GM19035 (cell line): ENCODE data around the gene CFP.
"Not testable (repeated sequence)": the region's sequence is repeated elsewhere in the genome, so short reads cannot be mapped to it uniquely, and the experiment has no call there.

Experiments
- ATAC-seq: cut with Tn5 transposase; IDR thresholded peaks from one replicate; pipeline ENCODE4 v1.9.1; 2021; ENCODE audit not compliant: unreplicated experiment

Gene CFP

GRCh38 chrX:47607091-47607490 is 22.6 kb downstream of the CFP start:
- ATAC-seq, result no peak

- ATAC-seq, result no peak
These were observed 24.7 kb downstream of the CFP start for GRCh38 chrX:47605024-47605423.

GRCh38 chrX:47603125-47603524 is 26.6 kb downstream of the CFP start:
- not testable (repeated sequence) for ATAC-seq

DNA sequence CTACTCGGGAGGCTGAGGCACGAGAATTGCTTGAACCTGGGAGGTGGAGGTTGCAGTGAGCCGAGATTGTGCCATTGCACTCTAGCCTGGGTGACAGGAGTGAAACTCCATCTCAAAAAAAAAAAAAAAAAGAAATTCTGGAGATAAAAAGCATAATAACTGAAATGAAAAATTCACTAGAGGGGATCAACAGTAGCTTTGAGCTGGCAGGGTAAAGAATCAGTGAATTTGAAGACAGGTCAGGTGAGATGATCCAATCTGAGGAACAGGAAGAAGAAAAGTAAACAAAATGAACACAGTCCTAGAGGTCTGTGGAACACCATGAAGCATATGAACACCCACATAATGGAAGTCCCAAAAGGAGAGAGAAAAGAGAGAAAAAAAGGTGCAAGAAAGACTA is 32.5 kb downstream of the CFP start:
- ATAC-seq, result no peak

DNA sequence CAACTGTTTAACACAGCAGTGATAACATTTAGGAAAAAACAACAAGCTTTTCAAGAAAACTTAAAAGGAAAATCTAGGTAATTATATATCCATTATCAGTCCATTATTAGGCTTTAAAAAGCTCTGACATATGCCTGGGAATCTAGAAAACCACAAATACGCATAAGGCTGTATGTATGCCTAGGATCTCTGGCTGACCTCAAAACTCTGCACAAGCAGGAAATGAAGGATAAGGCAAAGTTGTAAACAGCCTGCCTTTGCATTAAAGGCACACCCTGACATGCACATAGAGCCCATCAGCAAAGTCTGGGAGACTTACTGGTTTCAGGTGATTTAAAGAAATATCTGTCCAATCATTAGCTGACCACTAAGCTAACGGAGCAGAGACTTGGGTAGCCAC is 33.5 kb downstream of the CFP start:
- no peak for ATAC-seq

GRCh38 chrX:47595716-47596251 is 33.9 kb downstream of the CFP start:
- no peak for ATAC-seq

GRCh38 chrX:47593522-47593921 is 36.2 kb downstream of the CFP start:
- no peak for ATAC-seq

DNA sequence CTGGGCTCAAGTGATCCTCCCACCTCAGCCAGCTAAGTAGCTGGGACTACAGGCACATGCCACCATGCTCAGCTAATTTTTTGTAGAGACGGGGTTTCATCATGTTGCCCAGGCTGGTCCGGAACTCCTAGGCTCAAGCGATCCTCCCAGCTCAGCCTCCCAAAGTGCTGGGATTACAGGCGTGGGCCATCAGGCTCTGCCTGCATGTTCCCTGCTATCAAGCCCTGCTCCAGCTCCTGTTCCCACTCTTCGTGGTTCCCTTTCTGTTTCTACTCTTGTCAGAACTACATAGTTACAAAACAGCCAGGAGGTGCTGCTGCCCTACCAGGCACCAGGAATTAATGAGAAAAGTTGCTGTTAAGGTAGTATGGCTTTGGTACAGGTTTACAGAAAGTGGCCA is 38.7 kb downstream of the CFP start:
- ATAC-seq, result no peak

DNA sequence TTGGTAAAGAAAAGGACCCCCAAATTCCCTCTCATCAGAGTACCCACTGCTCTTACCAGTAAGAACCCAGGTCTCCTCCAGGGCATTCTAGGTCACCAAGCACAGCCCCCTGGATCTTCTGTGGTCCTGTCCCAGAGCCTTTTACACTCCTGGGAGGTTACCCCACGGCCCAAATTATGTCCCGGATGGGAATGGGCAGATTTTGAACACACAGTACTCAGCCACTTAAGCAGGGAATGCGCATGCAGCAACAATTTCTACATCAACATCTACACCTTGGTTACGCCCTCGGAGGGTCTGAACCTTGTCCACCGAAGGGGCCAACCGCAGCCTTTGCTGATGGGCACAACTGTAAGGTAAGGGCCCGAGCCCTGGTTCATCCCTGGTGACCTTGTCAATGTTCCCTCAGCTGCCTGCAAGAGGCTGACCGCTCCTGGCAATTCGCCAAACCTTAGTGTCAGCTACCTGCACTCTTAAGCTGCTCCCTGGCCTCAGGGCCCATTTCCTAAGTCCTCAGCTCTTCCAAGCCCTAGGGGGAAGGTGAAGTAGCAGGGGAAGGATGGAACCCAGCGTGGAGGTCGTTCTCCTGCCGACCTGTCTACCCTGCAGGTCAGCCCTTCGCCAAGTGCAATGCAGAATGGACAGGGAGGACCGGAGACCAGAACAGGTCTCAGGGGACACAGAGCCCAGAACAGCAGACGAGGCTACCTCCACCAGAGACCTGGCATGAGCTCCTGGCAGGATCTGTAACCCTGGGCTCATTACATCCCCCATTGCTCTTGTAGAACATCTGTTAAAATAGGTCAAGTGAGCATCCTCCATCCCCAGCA is 41.6 kb downstream of the CFP start:
- no peak for ATAC-seq

DNA sequence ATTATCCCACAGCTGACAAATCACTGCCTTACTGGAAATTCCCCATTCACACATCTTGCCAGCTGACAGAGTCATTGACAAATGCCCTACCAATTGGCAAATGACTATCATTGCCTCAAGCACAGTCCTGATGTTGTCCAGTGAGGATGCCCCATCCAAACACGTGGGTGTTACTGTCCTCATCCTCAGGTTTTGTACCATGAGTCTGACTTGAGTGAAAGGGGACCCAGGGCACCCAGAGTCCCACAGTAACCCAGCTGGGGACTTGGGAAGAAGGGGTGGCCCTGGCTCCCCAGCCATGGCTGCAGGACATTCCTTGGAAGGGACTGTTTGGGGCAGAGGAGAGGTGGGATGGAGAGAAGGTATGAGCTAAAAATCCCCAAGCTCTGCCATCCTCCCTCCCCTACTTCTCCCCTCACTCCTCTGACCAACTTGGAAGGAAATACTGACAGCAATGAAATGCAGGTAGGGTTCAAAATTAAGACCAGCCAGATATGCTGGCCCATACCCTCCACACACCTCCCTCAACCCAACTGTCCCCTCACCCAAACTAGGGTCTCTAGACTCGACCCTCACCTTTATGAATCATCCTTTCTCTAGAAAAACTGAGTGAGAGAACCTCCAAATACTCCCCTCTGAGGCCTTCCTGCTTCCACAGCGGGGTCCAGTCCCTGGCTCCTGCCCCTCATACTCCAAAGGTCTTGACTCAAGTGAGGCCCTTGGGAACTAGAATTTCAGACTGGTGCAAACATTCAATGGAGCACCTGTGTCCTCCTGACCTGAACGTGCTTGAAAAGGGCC is 42.4 kb downstream of the CFP start:
- no peak for ATAC-seq

DNA sequence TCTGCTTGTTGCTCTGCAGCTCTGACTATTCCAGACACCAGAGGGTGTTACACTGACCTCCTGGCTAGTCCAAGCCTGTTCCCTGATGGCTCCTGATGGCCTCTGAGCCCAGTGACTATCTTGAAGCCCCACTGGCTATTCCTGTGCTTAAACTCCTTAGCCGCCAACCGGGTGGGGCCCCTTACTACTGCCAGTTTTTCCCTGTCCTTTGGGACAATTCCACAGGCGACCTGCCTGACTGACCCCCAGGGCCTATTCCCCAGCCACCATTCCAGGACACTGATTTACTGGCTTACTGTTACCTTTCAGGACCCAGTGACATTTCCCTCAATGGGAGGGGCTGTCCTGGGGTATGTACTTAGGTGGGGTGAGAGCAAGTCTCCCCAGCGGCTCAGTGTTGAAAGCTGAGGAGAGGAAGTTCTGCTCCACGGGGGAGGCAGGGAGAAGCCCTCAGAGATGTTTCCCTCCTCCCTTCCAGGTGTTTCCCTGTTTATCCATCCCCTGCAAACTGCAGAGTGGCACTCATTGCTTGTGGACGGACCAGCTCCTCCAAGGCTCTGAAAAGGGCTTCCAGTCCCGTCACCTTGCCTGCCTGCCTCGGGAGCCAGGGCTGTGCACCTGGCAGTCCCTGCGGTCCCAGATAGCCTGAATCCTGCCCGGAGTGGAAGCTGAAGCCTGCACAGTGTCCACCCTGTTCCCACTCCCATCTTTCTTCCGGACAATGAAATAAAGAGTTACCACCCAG is 43.5 kb downstream of the CFP start:
- no peak for ATAC-seq

DNA sequence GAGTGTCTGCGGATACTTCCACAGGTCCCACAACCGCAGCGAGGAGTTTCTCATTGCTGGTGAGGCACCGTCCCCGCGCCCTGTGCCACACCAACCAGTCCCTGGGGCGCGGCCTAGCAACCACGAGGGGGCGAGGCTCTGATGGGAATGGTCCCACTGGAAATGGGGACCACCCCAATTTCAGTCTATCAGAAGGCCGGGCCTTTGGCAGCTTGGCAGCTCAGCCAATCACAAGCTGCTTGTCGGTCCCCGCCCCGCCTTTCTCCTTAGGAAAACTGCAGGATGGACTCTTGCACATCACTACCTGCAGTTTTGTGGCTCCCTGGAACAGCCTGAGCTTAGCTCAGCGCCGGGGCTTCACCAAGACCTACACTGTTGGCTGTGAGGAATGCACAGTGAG is 44.5 kb downstream of the CFP start:
- ATAC-seq, result no peak

GRCh38 chrX:47584714-47585113 is 45.0 kb downstream of the CFP start:
- ATAC-seq, result no peak

DNA sequence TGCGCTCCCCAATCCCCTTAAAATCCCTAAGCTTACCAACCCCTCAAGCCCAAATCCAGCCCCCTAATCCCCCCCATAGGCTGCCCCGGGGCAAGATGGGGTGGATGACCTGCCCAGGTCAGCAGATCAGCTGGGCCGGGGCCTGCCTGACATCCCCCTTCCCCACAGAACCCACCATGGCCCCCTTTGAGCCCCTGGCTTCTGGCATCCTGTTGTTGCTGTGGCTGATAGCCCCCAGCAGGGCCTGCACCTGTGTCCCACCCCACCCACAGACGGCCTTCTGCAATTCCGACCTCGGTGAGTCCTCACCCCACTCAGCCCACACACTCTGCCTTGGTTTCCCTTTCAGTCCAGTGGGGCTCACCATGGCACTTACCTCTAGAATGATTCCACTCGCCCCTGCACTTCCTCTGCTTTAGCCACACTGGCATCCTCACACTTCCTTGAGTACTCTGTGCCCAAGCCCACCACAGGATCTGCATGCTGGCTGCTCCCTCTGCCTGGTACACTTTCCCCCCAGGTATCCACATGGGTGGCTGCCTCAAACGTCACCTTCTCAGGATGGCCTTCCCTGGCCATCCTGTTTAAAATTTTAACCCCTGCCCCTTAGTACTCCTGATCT is 46.4 kb downstream of the CFP start:
- ATAC-seq, result no peak

- peak; percentile 85 for ATAC-seq
These were observed 47.7 kb downstream of the CFP start, which contains the start of gene TIMP1 for GRCh38 chrX:47581731-47582647. Gene TIMP1, plus strand, starts transcription at chrX:47582436. Its CDS starts 980 bp downstream, at chrX:47583416.

DNA sequence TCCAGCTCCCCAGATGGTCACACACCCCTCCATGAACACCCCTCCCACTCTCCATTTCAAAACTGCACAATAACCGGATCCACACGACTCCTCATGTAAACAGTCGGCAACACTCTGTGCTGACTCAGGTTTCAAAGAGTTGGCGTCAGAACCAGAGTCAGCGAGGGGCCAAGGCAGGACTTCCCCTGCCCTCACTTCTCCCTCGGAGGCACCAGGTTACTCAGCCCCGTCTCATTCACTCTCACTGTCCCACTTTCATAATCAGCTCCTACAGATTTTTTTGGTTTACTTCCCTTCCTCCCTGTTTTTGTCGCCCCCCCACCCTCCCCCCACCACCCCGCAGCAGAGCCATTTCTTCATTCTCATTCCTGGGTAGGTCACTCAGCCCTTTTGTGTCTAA is 50.2 kb downstream of the CFP start:
- ATAC-seq, result no peak

DNA sequence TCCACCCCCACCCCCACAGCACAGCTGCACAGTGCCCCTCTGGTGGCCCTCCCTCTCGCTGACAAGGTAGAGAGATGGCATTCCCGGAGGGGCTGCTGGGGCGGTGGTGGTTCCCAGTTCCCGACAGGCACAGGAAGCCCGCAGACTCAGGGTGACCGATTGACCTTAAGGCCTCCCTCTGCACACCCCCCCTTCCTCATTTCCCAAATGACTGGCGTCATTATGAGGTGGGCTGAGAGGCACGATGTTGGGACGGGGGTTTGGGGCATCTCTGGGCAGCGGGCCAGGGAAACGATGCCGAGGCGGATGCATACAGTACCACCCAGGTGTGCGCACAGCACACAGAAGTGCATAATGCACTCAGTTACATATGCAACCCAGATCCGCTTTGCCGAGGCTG is 51.0 kb downstream of the CFP start:
- no peak for ATAC-seq

DNA sequence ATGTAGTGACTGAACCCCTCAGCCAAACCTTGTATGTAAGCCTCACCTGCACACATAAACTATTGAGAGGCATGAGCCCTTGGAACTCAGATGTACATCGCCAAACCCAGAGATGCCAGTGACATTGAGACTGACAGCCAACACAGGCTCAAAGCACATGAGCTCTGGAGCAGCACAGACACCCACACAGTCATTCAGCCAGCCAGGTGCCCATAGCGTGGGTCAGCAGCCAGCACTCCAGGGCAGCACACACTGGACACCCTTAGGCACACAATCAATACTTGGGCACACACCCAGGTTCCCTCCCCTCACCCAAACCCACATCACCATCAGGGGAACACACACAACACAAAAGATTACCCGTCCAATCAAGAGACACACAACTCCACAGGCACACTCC is 51.8 kb downstream of the CFP start:
- no peak for ATAC-seq

DNA sequence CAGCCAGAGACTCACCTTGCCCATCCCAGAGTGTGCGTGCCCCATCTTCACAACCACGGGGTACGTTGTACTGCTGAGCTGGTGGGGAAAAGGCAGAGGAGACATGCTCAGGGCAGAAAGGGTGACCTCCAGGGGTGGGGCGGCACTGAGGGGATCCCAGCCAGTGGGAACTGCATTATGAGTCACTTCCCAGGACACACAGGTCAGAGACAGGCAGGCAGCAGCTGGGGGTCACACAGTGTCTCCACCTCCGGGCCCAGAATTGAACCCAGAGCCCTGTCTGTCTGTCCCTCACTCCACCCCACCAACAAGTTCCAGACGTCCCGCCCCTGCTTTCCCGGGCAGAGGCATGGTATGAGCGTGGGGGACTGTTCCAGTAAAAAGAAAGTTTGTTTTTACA is 52.3 kb downstream of the CFP start:
- no peak for ATAC-seq
